A673 (cell line): ENCODE measurements around the gene CDKN2A.

Source experiments
- CTCF ChIP-seq: fragments of 300-800, 200-600 bp; sonication (generic); conservative IDR thresholded peaks from 2 replicates; pipeline ENCODE4 v1.5.1; 2017; ENCODE audit warnings: low read depth, mild to moderate bottlenecking, antibody characterized with exemption, low read length, moderate library complexity, mixed read lengths
- EZH2 ChIP-seq: fragments of 200-600 bp; sonication (generic); IDR thresholded peaks from 2 replicates; pipeline ENCODE4 v1.6.1; 2017; ENCODE audit warnings: borderline replicate concordance, low read depth, mild to moderate bottlenecking, mixed read lengths, antibody characterized with exemption, low read length; ENCODE audit not compliant: poor library complexity, severe bottlenecking

DNA sequence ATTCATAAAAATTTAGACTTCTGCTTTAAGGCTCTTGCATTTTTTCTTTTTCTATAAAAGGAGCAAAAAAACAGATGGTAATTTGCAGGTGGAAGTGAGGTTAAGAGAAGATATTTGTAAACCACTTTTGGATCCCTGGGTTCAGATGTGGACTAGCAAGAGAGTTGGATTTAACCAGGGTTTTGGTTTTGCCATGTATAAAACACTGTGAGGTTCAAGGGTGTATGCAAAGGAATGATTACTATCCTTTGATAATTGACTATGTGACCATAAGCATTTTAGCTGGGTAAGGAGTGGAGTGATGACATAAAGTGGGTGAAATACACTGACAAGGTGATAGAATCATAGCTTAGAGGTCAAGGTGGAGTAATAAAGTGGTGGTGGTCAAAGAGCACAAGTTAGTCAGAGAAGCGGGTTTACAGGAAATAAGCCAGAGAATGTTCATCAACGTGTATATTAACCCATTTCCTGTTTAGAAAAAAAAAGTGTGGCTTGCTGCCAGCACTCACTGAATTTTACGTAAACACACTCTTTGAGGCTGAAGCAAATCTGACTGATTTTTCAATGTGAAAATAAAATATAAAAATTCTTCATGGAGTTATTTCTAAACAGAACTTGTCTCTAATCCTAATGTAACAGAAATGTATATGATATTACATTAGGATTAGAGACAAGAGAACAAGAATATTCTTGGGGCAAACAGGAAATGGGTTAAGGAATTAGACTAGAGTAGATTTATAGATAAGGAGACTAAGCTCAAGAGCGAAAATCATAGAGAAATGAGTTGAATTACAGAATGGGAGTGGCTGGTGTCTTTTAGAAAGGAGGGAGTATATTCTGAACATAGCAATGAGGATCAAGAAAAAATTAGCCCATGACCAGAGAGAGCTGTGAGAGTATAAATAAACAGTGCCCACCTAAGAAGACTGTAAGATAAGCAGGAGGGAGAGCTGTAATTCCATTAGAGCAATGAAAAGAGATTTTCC is 74.5 kb downstream of the CDKN2A start:
- TF ChIP-seq CTCF (no peak), EZH2 (no peak)
